ENCODE data around the gene PLCXD1.
"Not testable (repeated sequence)": the region's sequence is repeated elsewhere in the genome, so short reads cannot be mapped to it uniquely, and the experiment has no call there.

Gene PLCXD1

DNA sequence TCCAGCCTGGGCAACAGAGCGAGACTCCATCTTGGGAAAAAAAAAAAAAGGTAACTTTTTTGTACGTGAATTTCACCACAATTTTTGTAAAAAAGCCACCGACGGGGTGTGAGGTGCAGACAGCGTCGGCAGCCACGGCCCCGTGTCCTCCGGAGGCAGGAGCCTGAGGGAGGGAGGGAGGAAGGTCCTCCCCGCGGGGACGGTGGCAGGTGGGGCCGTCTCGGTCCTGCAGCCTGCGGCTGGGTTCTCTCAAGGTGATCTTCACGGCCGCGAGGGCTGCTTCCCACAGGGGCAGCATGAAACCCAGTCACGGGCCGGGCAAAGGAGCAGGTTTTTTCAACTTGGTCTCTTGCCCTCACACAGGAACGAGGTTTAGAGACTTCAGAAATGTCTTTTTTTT is 14.0 kb downstream of the PLCXD1 start:
- DNase-seq: no peak

DNA sequence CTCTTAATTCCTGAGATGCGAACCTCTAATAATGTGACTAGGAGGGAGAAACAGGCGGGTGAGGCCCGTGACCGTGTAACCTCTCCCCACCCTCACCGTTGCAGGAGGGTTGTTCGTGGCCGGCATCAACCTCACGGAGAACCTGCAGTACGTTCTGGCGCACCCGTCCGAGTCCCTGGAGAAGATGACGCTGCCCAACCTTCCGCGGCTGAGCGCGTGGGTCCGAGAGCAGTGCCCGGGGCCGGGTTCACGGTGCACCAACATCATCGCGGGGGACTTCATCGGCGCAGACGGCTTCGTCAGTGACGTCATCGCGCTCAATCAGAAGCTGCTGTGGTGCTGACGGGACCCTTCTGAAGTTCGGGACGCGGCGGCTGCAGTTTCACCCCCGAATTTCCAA is 17.8 kb downstream of the PLCXD1 start:
- no peak for DNase-seq

DNA sequence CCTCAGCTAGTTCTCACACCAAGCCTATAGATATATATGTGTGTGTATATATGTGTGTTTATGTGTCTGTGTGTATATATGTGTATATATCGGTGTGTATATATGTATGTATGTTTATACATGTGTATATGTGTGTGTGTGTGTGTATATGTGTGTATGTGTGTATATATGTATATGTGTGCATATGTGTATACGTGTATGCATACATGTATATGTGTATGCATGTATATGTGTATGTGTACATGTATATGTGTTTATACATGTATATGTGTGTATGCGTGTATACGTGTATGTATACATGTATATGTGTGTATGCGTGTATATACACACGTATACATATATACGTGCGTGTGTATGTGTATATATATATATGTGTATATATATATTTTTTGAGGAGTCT is 19.2 kb downstream of the PLCXD1 start:
- DNase-seq: no peak

DNA sequence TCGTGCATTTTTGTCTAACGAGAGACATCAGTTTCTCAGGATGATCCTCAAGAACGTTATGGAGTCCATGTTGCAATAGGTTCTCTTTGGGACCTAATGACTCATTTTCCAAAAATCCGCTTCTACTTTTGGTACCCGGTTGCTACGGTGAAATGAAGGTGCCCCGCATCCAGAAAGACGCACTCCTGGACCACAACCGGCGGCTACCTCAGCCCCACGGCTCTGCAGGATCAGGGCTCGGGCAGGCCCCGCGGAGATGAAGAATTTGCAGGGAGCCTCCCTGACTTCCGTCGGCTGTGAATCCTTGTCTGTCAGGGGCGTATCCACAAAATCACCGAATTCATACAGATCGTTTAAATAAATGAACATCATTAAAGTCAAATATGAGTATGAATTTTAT is 21.8 kb downstream of the PLCXD1 start:
- DNase-seq: no peak

DNA sequence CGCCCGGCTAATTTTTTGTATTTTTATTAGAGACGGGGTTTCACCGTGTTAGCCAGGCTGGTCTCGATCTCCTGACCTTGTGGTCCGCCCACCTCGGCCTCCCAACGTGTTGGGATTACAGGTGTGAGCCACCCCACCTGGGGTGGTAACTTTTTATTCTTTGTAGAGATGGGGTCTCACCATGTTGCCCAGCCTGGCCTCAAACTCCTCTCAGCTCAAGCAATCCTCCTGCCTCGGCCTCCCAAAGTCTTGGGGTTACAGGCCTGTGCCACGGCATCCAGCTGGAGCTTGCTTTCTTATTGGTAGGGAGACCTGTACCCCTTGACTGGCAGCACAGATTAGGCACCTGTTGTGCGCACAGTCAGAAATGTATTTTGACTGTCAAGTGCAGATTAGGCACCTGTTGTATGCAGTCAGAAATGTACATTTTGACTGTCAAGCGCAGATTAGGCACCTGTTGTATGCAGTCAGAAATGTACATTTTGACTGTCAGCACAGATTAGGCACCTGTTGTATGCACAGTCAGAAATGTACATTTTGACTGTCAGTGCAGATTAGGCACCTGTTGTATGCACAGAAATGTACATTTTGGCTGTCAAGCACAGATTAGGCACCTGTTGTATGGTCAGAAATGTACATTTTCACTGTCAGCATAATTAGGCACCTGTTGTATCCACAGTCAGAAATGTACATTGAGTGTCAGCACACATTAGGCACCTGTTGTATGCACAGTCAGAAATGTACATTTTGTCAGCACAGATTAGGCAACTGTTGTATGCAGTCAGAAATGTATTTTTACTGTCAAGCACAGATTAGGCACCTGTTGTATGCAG is 24.8 kb downstream of the PLCXD1 start:
- DNase-seq: not testable (repeated sequence)

DNA sequence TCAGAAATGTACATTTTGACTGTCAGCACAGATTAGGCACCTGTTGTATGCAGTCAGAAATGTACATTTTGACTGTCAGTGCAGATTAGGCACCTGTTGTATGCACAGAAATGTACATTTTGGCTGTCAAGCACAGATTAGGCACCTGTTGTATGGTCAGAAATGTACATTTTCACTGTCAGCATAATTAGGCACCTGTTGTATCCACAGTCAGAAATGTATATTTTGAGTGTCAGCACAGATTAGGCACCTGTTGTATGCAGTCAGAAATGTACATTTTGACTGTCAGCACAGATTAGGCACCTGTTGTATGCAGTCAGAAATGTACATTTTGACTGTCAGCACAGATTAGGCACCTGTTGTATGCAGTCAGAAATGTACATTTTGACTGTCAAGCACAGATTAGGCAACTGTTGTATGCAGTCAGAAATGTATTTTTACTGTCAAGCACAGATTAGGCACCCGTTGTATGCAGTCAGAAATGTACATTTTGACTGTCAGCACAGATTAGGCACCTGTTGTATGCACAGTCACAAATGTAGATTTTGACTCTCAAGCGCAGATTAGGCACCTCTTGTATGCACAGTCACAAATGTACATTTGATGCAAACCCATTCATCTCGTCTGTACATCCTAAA is 25.6 kb downstream of the PLCXD1 start:
- not testable (repeated sequence) for DNase-seq

DNA sequence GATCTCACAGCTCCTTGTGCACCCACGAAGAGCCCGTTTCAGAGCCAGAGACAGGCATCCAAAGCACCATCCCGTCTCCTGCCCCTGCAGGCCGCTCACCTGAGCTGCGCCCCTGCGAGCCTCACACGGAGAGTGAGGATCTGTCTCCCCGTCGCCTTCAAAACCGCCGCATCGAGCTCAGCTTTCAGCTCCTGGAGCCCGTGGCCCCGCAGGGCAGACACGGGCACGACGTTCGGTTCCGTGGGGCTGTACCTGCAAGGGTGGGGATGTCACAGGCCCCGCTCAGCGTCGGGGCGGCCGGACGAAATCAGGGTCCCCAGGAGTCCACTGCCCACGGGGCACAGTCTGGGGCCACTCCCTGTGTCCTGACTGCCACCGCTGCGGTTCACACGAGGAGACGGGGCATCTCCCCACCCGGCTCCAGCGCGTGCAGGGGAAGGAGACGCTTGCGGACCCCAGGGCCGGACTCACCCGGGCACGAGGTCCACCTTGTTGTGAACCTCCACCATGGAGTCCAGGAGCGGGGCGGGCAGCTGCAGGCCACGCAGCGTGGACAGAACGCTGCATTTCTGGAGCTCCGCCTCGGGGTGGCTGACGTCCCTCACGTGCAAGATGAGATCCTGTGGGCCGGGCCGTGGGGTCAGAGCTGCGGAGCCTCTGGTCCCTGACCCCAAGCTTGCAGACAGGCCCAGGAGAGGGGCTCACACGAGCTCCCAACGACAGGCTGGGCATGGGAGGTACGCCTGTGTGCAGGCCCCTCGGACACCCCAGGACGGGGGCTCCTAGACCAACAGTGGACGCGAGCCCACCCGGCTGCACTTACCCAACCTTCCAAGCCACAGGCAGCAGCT is 26.3 kb downstream of the PLCXD1 start:
- no peak for DNase-seq

DNA sequence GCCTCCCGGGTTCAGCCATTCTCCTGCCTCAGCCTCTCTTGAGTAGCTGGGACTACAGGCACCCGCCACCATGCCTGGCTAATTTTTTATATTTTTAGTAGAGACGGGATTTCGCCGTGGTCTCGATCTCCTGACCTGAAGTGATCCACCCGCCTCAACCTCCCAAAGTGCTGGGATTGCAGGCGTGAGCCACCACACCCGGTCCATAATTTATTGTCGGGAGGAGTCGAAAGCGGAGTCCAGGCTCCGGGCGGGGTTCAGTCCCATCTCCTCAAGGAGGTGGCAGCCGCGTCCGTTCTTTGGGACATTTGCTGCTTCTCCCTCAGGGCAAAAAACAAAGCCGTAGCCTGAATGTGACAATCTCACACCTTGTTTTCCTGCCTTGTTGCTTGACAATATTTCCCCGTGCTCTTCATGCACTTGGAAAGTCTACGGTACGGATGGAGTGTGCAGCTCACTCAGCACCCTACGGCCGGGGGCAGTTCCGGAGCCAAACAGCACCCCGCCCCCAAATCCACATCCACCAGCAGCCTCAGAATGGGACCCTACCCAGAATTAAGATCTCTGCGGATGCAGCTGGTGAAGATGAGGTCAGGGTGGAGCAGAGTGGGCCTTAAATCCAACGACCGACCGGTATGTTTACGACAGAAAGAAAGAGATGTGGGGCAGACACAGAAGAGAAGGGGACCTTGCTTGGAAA is 27.8 kb downstream of the PLCXD1 start:
- DNase-seq: no peak

DNA sequence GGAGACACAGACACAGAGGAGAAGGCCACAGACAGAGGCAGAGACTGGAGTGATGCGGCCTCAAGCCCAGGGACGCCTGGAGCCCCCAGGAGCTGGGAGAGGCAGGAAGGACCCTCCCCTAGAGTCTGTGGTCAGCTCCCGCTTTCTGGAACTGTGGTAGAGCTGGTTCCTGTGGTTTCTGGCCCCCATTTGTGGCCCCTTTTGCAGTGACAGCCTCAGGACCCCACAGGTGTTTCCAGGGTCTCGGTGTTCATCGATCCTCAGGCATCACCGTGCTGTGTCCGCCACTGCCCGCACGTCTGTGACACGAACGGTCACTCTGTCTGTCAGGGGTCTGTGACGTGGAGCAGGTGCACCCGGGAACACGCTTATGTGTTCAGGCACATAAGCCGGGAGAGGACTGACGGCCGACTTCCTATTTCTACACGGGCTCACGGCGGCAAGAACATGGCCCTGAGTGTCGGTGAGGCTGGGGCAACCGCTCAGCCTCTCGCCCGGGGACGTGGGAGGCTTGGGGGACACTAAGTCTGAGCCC is 29.5 kb downstream of the PLCXD1 start:
- no peak for DNase-seq

DNA sequence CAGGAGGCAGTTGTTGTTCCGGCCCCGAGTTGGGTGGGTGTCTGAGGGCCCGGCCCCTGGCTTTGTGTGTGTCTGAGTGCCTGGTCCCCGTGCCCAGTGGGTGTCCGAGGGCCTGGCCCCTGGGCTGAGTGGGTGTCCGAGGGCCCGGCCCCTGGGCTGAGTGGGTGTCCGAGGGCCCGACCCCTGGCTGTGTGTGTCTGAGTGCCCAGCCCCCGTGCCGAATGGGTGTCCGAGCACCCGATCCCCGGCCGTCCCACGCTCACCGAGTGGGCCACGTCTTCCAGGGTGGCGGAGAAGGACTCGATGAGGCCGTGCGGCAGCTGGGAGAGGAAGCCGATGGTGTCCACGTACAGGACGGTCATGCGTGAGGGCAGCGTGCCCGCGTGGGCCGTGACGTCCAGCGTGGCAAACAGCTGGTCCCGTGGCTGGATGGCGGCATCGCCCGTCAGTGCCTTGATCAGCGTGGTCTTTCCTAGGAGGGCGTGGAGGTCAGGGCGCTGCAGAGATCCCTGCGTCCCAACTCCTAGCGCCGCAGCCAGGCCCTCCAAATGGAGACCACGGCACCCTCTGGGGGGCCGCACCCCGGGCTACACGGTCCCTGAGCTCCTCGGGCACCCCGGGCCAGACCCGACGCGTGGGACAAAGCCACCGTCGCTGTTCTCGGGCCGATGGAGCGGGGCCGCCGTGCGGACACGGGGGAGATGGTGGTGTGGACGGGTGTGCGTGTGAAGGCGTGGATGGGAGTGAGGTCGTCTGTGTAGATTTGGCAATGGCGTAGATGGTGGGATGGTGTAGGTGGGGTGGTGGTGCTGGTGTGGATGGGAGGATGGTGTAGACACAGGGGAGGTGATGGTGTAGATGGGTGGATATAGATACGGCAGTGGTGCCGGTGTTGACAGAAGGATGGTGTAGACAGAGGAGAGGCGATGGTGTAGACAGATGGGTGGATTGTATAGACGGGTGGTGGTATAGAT is 30.3 kb downstream of the PLCXD1 start:
- no peak for DNase-seq

DNA sequence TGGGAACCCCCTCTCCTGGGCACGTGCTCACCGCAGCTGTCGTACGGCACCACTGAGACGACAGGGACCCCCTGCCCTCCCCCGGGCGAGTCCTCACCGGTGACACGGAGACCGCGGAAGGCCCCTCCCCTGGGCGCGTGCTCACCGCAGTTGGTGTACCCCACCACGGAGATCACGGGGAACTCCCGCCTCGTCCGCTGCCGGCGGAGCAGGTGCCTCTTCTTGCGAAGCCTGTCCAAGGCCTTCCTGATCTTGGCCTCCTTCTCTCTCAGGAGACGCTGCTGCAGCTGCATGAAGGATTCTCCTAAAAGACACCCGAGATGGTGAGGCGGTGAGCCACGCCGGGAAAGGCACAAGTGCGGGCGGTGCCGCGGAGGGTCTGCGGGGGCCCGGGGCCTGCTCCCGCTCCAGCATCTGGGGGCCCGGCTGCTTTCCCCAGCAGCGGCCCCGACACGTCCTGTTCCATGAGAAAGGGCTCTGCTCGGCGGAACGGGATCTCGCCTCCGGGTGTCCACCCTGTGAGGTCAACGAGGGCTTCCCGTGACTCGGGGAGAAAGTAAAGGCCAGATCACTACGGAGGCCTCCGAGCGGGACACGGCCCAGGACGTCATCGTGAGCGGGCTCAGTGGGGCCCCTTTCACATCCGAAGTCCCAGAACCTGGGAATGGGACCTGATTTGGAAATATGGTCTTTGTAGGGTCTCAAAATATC is 31.6 kb downstream of the PLCXD1 start:
- DNase-seq: no peak

DNA sequence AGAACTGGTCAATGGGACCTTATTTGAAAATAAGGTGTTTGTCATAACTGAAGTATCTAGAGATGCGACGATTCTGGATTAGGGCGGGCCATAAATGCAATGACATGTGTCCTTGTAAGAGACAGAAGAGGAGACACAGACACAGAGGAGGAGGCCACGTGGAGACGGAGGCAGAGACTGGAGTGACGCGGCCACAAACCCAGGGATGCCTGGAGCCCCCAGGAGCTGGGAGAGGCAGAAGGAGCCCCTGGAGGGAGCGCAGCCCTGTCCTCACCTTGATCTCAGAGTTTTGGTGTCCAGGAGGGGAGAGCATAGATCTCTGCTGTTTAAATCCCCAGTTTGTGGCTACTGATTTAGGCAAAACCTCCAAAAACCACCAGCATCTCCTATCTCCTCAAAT is 32.4 kb downstream of the PLCXD1 start:
- no peak for DNase-seq

DNA sequence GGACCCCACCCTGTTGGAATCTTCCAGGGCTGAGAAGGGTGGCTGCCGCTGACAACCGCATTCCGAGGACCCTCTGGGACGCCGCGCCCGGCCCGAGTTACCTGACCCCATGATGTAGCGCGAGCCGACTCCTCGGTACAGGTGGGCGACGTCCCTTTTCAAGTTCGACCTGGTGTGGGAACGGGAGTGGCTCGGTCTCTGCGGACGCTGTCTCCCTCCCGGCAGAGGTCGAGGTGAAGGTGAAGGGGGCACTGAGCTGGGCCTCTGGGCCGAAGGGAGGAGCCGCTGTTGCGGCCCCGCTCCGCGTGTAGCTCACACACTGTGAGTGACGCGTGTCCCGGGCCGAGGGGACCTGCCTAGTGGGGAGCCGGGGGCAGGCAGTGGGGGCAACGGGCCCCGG is 32.9 kb downstream of the PLCXD1 start:
- DNase-seq: no peak

DNA sequence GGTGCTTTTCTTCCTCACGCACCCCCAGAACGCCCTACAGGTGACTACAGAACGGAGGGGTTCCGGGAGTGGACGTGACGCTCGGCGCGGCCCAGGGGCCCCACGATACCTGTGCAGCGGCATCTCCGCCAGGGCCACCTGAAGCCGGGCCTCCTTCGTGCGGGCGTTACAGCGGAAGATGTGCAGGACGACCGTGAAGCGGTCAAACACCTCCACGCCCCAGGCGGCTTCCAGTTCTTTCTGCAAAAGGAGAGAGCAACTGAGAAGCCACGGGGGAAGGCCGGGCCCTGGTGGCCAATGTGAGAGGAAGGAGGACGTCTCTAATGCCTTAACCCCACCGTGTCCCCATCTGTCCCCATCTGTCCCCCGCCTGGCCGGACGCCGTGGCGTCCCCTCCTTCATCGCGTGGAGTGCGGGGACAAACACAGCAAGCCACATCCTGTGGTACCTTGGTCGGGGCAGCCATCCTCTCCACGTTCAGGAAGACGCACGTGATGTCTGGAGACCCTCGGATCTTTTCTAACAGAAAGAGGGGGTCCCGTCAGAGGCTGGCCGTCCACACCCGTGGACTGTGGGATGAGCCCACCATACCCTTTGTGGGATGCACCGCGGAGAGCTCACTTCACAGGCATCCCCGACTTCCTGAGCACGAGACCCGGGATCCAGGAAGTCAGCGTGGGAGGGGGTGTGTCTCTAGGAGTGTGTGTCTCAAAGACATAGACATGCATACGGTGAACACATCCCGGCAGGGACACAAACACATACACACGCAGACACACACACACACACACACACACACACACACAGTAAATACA is 33.8 kb downstream of the PLCXD1 start:
- no peak for DNase-seq

DNA sequence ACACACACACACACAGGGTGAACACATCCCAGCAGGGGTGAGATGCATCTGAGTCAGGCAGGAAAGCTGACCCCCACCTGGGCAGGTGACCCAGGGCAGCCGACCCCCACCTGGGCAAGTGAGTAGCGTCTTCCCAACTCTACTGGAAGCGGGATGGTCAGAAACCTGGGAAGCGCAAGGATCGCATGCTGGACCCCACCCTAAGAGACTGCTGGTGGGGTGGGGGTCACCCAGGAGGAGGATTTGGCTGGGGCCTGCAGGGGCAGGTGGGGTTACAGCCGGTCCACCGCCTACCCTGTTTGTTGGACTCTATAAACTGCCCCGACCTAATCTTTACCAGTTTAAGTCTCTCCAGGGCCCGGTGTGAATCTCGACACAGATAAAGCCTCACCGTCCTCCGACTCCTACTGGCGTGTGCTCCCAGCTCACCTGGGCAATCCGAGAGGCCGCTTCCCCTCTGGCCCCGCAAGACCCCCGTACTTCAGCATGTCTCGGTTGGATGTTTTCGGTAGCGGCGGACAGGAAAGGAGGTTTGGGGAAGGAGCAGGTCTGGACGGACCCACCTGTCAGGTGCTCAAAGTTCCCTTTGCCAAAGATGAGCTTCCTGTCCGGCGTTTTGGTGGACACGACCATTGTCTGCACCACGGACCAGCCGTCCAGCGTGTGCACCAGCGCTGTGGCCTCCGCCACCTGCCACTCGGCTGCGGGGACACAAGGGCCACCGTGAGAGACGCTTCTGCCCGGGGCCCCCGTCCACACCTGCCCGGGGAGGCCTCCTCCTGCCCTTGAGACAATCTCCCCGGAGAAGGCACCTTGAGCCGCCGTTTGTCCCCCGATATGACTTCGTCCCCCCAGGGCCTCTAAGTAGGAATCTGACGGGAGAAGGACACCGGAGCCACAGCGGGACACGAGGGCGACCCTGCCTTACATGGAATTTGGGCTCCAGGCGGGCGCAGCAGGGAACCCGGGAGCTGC is 35.5 kb downstream of the PLCXD1 start:
- DNase-seq: no peak

DNA sequence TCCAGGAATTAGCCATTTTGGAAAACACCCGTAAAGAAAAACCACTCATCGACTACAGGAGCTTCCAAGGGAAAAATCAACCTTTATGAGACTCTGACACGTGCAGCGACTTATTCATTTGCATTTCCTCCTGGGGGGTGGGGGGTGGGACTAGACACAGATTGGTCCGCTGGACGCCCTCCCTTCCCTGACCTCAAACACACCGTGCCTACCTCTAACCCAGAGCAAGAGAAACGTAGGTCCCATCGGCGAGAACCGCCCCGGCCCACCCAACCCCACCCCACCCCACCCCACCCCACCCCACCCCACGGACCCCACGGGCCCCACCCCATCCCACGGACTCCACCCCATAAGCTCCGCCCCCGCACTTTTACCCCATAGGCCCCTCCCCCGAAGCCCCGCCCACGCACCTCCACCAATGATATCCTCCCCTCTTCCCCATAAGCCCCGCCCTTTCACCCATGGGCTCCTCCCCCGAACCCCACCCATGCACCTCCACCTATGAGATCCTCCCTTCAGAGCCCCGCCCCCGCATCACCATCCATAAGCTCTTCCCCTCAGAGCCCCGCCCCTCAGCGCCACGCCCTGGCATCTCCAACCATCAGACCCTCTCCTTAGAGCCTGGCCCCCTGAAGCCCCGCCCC is 36.4 kb downstream of the PLCXD1 start:
- DNase-seq: no peak

DNA sequence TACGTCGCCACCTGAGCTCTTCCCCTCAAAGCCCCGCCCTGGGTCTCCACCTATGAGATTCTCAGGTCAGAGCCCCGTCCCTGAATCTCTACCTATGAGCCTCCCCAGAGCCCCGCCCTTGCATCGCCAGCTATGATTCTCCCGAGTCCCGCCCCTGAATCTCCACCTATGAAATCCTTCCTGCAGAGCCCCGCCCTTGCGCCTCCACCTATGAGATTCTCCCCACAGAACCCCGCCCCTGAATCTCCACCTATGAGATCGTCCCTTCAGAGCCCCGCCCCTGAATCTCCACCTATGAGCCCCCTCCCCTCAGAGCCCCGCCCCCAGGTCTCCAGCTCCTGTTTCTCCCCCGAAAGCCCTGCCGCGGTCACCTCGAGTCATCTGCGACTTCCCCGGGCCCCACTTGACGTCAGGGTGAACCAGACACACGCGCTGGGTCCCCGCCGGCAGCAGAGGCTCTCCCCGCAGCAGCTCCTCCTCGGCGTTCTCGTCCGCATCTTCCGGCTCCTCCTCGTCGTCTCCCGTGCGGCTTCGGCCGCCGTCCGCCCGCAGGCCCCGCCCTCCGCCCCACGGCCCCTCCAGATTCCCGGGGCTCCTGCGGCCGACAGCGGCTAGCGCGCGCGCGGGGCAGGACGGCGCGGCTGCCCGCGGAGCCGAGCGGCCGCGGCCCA is 37.0 kb downstream of the PLCXD1 start:
- DNase-seq: no peak
